K562 (cell line): ENCODE measurements around the gene MAB21L3. TPM values are rescaled to one million over a fixed set of nuclear protein-coding genes. Genes with fewer than 3 reads are reported as not detected.
A peak's percentile ranks its signal among the peaks of the same experiment; 100 is the strongest.

Experiments
- ATAC-seq: fragments of 200-7000 bp; cut with Tn5 transposase; 3 replicates; pipeline ENCODE4 v1.9.1; 2020; ENCODE audit warnings: moderate library complexity
- BruUV-seq: library from RNA; stranded (reverse); fragments of 400-500 nt; replicated peaks from 2 replicates; lab custom pipeline; 2021; lab: Mats Ljungman, UMichigan
- CTCF ChIA-PET: fragments of 300-600 bp; formaldehyde crosslinking; extraction: SDS; loops from one replicate; lab custom pipeline; 2021; ENCODE audit warnings: low intra/inter-chr PET ratio; lab: Yijun Ruan, JAX
- POLR2A ChIA-PET: fragments of 300-600, 350-650 bp; sonication (Branson Sonifier 250); formaldehyde crosslinking; extraction: SDS; loops from one replicate; lab custom pipeline; 2021; ENCODE audit warnings: antibody characterized with exemption, inconsistent platforms; lab: Yijun Ruan, JAX
- DNase-seq, 4 experiments: peaks; one replicate each; pipeline versions ENCODE4 v3.0.0 to v3.0.0-alpha.2; 2011 to 2018; ENCODE audit warnings: low spot score in 3 of 4, mixed read lengths in 3 of 4; ENCODE audit errors: extremely low read depth in 1 of 4
- FAIRE-seq: peaks from 2 replicates; lab custom pipeline; 2011; peaks lifted over from hg19 to GRCh38; lab: Jason Lieb, UNC
- H2AFZ ChIP-seq: 2 replicates; pipeline ENCODE4 v1.6.0; 2011; ENCODE audit warnings: low read depth, low read length, control low read depth, inconsistent platforms
- H3K27ac ChIP-seq: fragments of 200-600 bp; 3 replicates; pipeline ENCODE4 v1.8.0; 2011; ENCODE audit warnings: low read depth, mild to moderate bottlenecking, control low read depth, inconsistent platforms, low read length, moderate library complexity, mixed read lengths; ENCODE audit errors: extremely low read depth
- H3K27me3 ChIP-seq, 2 experiments: fragments of 300-600 bp in 1 of 2; 2 replicates in 1 of 2; 3 replicates in 1 of 2; pipeline versions ENCODE4 v1.6.0 to v1.8.0; 2011; ENCODE audit warnings: inconsistent platforms in 2 of 2, low read length in 2 of 2, mild to moderate bottlenecking in 1 of 2, mixed read lengths in 1 of 2, moderate library complexity in 1 of 2; ENCODE audit not compliant: control insufficient read depth in 2 of 2, insufficient read depth in 2 of 2
- H3K36me3 ChIP-seq: fragments of 300-600 bp; 3 replicates; pipeline ENCODE4 v1.8.0; 2011; ENCODE audit warnings: mild to moderate bottlenecking, low read length, inconsistent platforms; ENCODE audit not compliant: control insufficient read depth, insufficient read depth
- H3K4me1 ChIP-seq, 2 experiments: fragments of 200-600 bp in 1 of 2; replicated peaks in 1 of 2; 2 replicates in 1 of 2; 3 replicates in 1 of 2; pipeline versions ENCODE4 v1.5.1 to v1.8.0; 2011; ENCODE audit warnings: inconsistent platforms in 2 of 2, low read length in 2 of 2, mild to moderate bottlenecking in 1 of 2, mixed read lengths in 1 of 2, moderate library complexity in 1 of 2; ENCODE audit not compliant: control insufficient read depth in 2 of 2, insufficient read depth in 2 of 2
- H3K4me2 ChIP-seq: 2 replicates; pipeline ENCODE4 v1.6.1; 2011; ENCODE audit warnings: low read length, control low read depth, inconsistent platforms, mixed read lengths; ENCODE audit not compliant: insufficient read depth
- H3K4me3 ChIP-seq: fragments of 200-600 bp; sonication (generic), shearing (Covaris generic); 2 replicates; pipeline ENCODE4 v1.5.1; 2016; ENCODE audit warnings: control low read depth, inconsistent platforms
- H3K79me2 ChIP-seq: fragments of 200-600 bp; 3 replicates; pipeline ENCODE4 v1.8.0; 2011; ENCODE audit warnings: low read length, inconsistent platforms; ENCODE audit not compliant: control insufficient read depth, insufficient read depth
- H3K9ac ChIP-seq, 2 experiments: 2 replicates each; pipeline versions ENCODE4 v1.6.0 to v1.6.1; 2011; ENCODE audit warnings: low read depth in 2 of 2, low read length in 2 of 2, control low read depth in 1 of 2, inconsistent platforms in 1 of 2, mild to moderate bottlenecking in 1 of 2, mixed read lengths in 1 of 2; ENCODE audit not compliant: insufficient read depth in 1 of 2
- H3K9me1 ChIP-seq: one replicate; pipeline ENCODE4 v1.6.0; 2011; ENCODE audit warnings: inconsistent platforms, mild to moderate bottlenecking, low read length, moderate library complexity; ENCODE audit not compliant: control insufficient read depth, insufficient read depth
- H3K9me3 ChIP-seq: replicated peaks from 2 replicates; pipeline ENCODE4 v1.5.1; 2011; ENCODE audit warnings: low read depth, low read length, inconsistent platforms; ENCODE audit not compliant: control insufficient read depth, insufficient read depth
- H4K20me1 ChIP-seq: replicated peaks from 2 replicates; pipeline ENCODE4 v1.6.1; 2011; ENCODE audit warnings: low read length, inconsistent platforms, mixed read lengths; ENCODE audit not compliant: control insufficient read depth, insufficient read depth
- PURB ChIP-seq: sonication (generic); formaldehyde crosslinking; IDR thresholded peaks from 2 replicates; pipeline ENCODE4 v1.9.0; 2021; ENCODE audit warnings: low read depth, mild to moderate bottlenecking, missing genetic modification reagents
- RAD21 ChIP-seq, 2 experiments: fragments of 250-450 bp in 1 of 2; fragments of 450-650 bp in 1 of 2; sonication (Bioruptor Pico) in 1 of 2; formaldehyde crosslinking in 1 of 2; IDR thresholded peaks in 1 of 2; conservative IDR thresholded peaks in 1 of 2; 2 replicates each; pipeline versions ENCODE4 v1.4.0 to v1.8.0; 2020 to 2022; ENCODE audit warnings: mild to moderate bottlenecking in 2 of 2, moderate library complexity in 1 of 2
- ZNF707 ChIP-seq: fragments of 250-450 bp; sonication (Bioruptor Pico); conservative IDR thresholded peaks from 2 replicates; pipeline ENCODE4 v1.8.0; 2022; ENCODE audit warnings: inconsistent platforms, mild to moderate bottlenecking, moderate library complexity
- WGBS: fragments of 100-300 bp; shearing (Covaris generic); methylation state at CpG from one replicate; pipeline ENCODE4 v1.1.6; 2016; ENCODE audit warnings: low coverage, mixed read lengths; ENCODE audit not compliant: insufficient coverage; ENCODE audit errors: missing lambda C conversion rate; 5-methylcytosine and 5-hydroxymethylcytosine counted together
- in situ Hi-C: fragments of 300-500 bp; cut with MboI; formaldehyde crosslinking; loops from 4 replicates; pipeline ENCODE4 v1.15.0; 2018; ENCODE audit warnings: inconsistent platforms, mixed read lengths
- intact Hi-C: fragments of 100-400 bp; cut with micrococcal nuclease; formaldehyde crosslinking; loops from 2 replicates; pipeline ENCODE4 v1.14.2; 2022
- polyA plus RNA-seq, 8 experiments: library from polyadenylated mRNA; depleted of rRNA in 4 of 8; stranded (reverse) in 5 of 8; unstranded in 3 of 8; fragments of >200 nt; fragmentation: Nextera tagmentation in 2 of 8; fragmentation: Illumina TruSeq in 1 of 8; extraction: Ambion mirVana in 2 of 8; extraction: Trizol in 1 of 8; gene quantifications; 2 replicates each; pipeline versions ENCODE4 v1.2.1 to v1.2.3, GENCODE V29; 2011 to 2014; ENCODE audit warnings: inconsistent platforms in 1 of 8, missing spikeins in 1 of 8
- total RNA-seq, 7 experiments: library from RNA; depleted of rRNA in 6 of 7; stranded (reverse); fragments of >200 nt in 6 of 7; fragmentation: Illumina TruSeq in 2 of 7; extraction: Trizol in 2 of 7; gene quantifications; 2 replicates each; pipeline versions ENCODE4 v1.2.1 to v1.2.3, GENCODE V29; 2011 to 2021; ENCODE audit warnings: low replicate concordance in 1 of 7
- TF ChIP-seq, protein P1 (sequence below), 2 experiments: fragments of 450-650 bp in 1 of 2; sonication (generic) in 1 of 2; formaldehyde crosslinking in 1 of 2; IDR thresholded peaks in 1 of 2; conservative IDR thresholded peaks in 1 of 2; 2 replicates each; pipeline versions ENCODE4 v1.6.1 to v1.8.1; 2016 to 2023; ENCODE audit warnings: mild to moderate bottlenecking in 2 of 2, moderate library complexity in 2 of 2, inconsistent platforms in 1 of 2, missing genetic modification reagents in 1 of 2

Gene MAB21L3
- total and polyA plus RNA-seq, 9 of the 15 experiments (the other 6 are each of a cell fraction or from before 2014, with no cell fraction given) = not detected

DNA sequence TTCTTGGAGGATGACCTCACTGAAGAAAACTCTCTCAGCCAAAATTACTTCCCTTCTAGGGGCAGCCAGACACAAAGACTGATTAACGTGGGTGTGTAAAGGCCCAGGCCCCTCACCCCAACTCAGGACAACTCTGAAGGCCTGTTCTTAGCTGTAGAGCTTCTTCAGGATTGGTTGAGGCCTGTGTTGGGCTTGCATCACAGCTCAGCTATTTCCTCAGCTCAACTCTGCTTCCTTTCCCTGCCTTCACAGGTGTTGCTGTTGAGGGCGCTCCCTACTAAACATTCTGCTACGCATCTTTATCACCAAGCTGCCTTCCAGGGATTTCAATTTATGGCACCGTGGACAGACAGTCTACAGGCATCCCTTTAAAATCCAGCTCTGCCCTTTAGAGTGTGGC, 36.8 kb downstream of the MAB21L3 start:
- peaks cover 7% of the 10 kb centered on the region in 2 experiments; a peak in 2 of 5 replicates for H3K27me3 ChIP-seq
- in situ Hi-C loops = no loop called here
- ATAC-seq (no peak), DNase-seq (no peak), FAIRE-seq (no peak)
- no peak overlapping the region for H3K9ac ChIP-seq
- no peaks in the 10 kb centered on the region for H3K9me1 ChIP-seq
- no peaks in the 10 kb centered on the region for H3K79me2 ChIP-seq
- no peak for TF ChIP-seq ZNF707 (CRISPR knock-in tag)
- TF ChIP-seq PURB (CRISPR knock-in tag) = no peak
- TF ChIP-seq, protein P1, sequence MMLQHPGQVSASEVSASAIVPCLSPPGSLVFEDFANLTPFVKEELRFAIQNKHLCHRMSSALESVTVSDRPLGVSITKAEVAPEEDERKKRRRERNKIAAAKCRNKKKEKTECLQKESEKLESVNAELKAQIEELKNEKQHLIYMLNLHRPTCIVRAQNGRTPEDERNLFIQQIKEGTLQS (IDR thresholded peaks at IDR 0.05) = peak; percentile 9; the same call in 1 of the 2 replicates
- TF ChIP-seq, protein P1 (CRISPR knock-in tag; conservative IDR thresholded peaks at IDR 0.05) = no peak
- peak in 1 of 2 experiments; percentile 17; a peak in 1 of 4 replicates for TF ChIP-seq RAD21 (CRISPR knock-in tag; conservative IDR thresholded peaks at IDR 0.05 in 1 of 2, IDR thresholded peaks at IDR 0.05 in 1 of 2)
- peaks cover 0 to 7% of the 10 kb centered on the region in 2 experiments; a peak in 4 of 5 replicates for H3K4me1 ChIP-seq
- no peak overlapping the region for H3K27ac ChIP-seq
- intact Hi-C loops = loop anchor here (10.0 kb wide), 1 partner anchor 907 kb away; no protein-coding TSS in a partner anchor
- no peaks in the 10 kb centered on the region for H3K36me3 ChIP-seq
- H3K9me3 ChIP-seq = 0 out of 2 replicates have a peak, but pooled peaks cover 2% of the 10 kb centered on the region
- no peak overlapping the region for H2AFZ ChIP-seq
- CTCF ChIA-PET = interaction anchor here (1.1 kb wide), 1 partner anchor 335 kb away, joined by 3 read pairs; no protein-coding TSS in a partner anchor
- H3K4me2 ChIP-seq = no peak overlapping the region
- no peaks in the 10 kb centered on the region for H4K20me1 ChIP-seq
- H3K4me3 ChIP-seq = no peak overlapping the region
- POLR2A ChIA-PET = interaction anchor here (0.6 to 1.1 kb wide), 5 partner anchors 9 to 356 kb away, joined by 3 to 5 read pairs (median 4); no protein-coding TSS in a partner anchor
- 13% methylated on average over 4 of the region's 4 CpGs for WGBS
- BruUV-seq = no TSS peak
